H1 (cell line): ENCODE measurements around the gene SHROOM2.

Source experiments
- ASH2L ChIP-seq: fragments of 200-600, 300-600 bp; sonication (generic); IDR thresholded peaks from one replicate; pipeline ENCODE4 v1.7.1; 2017; ENCODE audit warnings: low read length
- CBX5 ChIP-seq: fragments of 300-800, 300-1000 bp; sonication (generic); IDR thresholded peaks from 2 replicates; pipeline ENCODE4 v1.7.1; 2016; ENCODE audit warnings: antibody characterized with exemption, low read length, low read depth
- POLR2A ChIP-seq, 2 experiments: IDR thresholded peaks; 1 replicate in 1 of 2; 2 replicates in 1 of 2; pipeline ENCODE4 v1.6.1; 2011; ENCODE audit warnings: low read depth in 2 of 2, low read length in 2 of 2, mild to moderate bottlenecking in 2 of 2; ENCODE audit errors: control extremely low read depth in 1 of 2

- TF ChIP-seq CBX5 = no peak
- TF ChIP-seq ASH2L = no peak
- TF ChIP-seq POLR2A (IDR thresholded peaks at IDR 0.05; ENCODE audit: control extremely low read depth in 1 of 2, low read depth in 2 of 2, low read length in 2 of 2) = no peak
Observed at GRCh38 chrX:9899640-9900111, 113.4 kb downstream of the SHROOM2 start.
